ENCODE data around the gene SECISBP2L. TPM values are rescaled to one million over a fixed set of nuclear protein-coding genes. Genes with fewer than 3 reads are reported as not detected.
A peak's percentile ranks its signal among the peaks of the same experiment; 100 is the strongest.

Gene SECISBP2L
- total RNA-seq, 1 experiment from 2014 or later = 24.7 TPM

GRCh38 chr15:49058559-49058958 lies 12.3 kb upstream of the SECISBP2L start:
- no peaks in the 10 kb centered on the region for H3K4me1 ChIP-seq (ENCODE audit: insufficient read depth, low read length)
- no peaks in the 10 kb centered on the region for H3K9me3 ChIP-seq (ENCODE audit: control insufficient read depth, low read depth, low read length)
- H2AFZ ChIP-seq (ENCODE audit: low read length) = no peak overlapping the region
- H3K9ac ChIP-seq (ENCODE audit: extremely low read depth, insufficient read length, low read length) = no peak overlapping the region
- no peak overlapping the region for H4K5ac ChIP-seq (ENCODE audit: insufficient read length, low read depth, low read length)
- no peak overlapping the region for H2BK15ac ChIP-seq (ENCODE audit: low read depth, low read length)
- no peak overlapping the region for H3K27ac ChIP-seq (ENCODE audit: insufficient read length, low read depth, low read length)
- H3K56ac ChIP-seq (ENCODE audit: insufficient read length, low read depth, low read length) = no peak overlapping the region
- H4K91ac ChIP-seq (ENCODE audit: insufficient read length, low read depth, low read length) = no peak overlapping the region
- no peak overlapping the region for H3K4me2 ChIP-seq (ENCODE audit: insufficient read depth, insufficient read length, low read length)
- no peak overlapping the region for H2BK120ac ChIP-seq (ENCODE audit: low read depth, low read length, poor library complexity, severe bottlenecking)
- no peak overlapping the region for H3T11ph ChIP-seq (ENCODE audit: low read length)
- H2AK5ac ChIP-seq (ENCODE audit: insufficient read length, low read length) = no peak overlapping the region
- H3K4ac ChIP-seq (ENCODE audit: low read depth, low read length) = no peak overlapping the region
- DNase-seq = no peak
- H2BK5ac ChIP-seq (ENCODE audit: insufficient read length, low read length) = no peak overlapping the region
- H3K9me3 Mint-ChIP-seq = peaks cover 0 to 12% of the 10 kb centered on the region in 2 experiments; a peak in 3 of 5 replicates
- H3K4me3 Mint-ChIP-seq = no peak overlapping the region
- H3K14ac ChIP-seq (ENCODE audit: insufficient read depth, low read length) = no peak overlapping the region
- H3K27ac Mint-ChIP-seq = peak overlapping the region in 2 of 3 experiments; percentile 8 to 66; a peak in 2 of 7 replicates
- no peaks in the 10 kb centered on the region for H3K36me3 Mint-ChIP-seq (ENCODE audit: insufficient read depth in 1 of 3, low read depth in 3 of 3)
- no CpG with 5 or more reads among the region's 1 CpG for WGBS (ENCODE audit: extremely low coverage, insufficient read length, low lambda C conversion rate)
- H3K79me1 ChIP-seq (ENCODE audit: insufficient read depth, low read depth, low read length, poor library complexity, severe bottlenecking) = no peaks in the 10 kb centered on the region
- no peaks in the 10 kb centered on the region for H3K23me2 ChIP-seq (ENCODE audit: insufficient read length, low read depth, low read length, poor library complexity, severe bottlenecking)
- no peak overlapping the region for H3K23ac ChIP-seq (ENCODE audit: insufficient read length, low read depth, low read length)
- H2BK20ac ChIP-seq (ENCODE audit: low read depth, low read length, poor library complexity, severe bottlenecking) = no peak overlapping the region
- H2BK12ac ChIP-seq (ENCODE audit: insufficient read length, low read depth, low read length) = no peak overlapping the region
- no peaks in the 10 kb centered on the region for H3K79me2 ChIP-seq (ENCODE audit: insufficient read depth, low read length)
- no peaks in the 10 kb centered on the region for H4K20me1 ChIP-seq (ENCODE audit: control insufficient read depth, insufficient read depth, insufficient read length)
- H3K27me3 ChIP-seq (ENCODE audit: insufficient read depth, low read length) = no peaks in the 10 kb centered on the region
- peaks cover 6 to 7% of the 10 kb centered on the region in 2 experiments for H3K4me1 Mint-ChIP-seq
- no peaks in the 10 kb centered on the region for H3K27me3 Mint-ChIP-seq (ENCODE audit: low read depth)
- TF ChIP-seq, protein P1, sequence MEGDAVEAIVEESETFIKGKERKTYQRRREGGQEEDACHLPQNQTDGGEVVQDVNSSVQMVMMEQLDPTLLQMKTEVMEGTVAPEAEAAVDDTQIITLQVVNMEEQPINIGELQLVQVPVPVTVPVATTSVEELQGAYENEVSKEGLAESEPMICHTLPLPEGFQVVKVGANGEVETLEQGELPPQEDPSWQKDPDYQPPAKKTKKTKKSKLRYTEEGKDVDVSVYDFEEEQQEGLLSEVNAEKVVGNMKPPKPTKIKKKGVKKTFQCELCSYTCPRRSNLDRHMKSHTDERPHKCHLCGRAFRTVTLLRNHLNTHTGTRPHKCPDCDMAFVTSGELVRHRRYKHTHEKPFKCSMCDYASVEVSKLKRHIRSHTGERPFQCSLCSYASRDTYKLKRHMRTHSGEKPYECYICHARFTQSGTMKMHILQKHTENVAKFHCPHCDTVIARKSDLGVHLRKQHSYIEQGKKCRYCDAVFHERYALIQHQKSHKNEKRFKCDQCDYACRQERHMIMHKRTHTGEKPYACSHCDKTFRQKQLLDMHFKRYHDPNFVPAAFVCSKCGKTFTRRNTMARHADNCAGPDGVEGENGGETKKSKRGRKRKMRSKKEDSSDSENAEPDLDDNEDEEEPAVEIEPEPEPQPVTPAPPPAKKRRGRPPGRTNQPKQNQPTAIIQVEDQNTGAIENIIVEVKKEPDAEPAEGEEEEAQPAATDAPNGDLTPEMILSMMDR (conservative IDR thresholded peaks at IDR 0.05) = no peak
- no peak overlapping the region for H3K18ac ChIP-seq (ENCODE audit: insufficient read length, low read depth, low read length)
- no peak overlapping the region for H4K8ac ChIP-seq (replicated peaks; ENCODE audit: insufficient read length, low read depth, low read length)

Data from H9 (cell line).